Esophagus squamous epithelium (tissue), 4 donors: ENCODE results near the gene TAP1.

Experiments
- CTCF ChIP-seq, 6 experiments: fragments of 450-650 bp in 4 of 6; fragments of 200-600 bp in 2 of 6; sonication (generic) in 2 of 6; IDR thresholded peaks; one replicate each; pipeline ENCODE4 v1.5.1; 2016 to 2019; ENCODE audit warnings: antibody characterized with exemption in 6 of 6, mild to moderate bottlenecking in 4 of 6, moderate library complexity in 4 of 6
- POLR2A ChIP-seq, 4 donors: fragments of 450-650 bp; IDR thresholded peaks; one replicate each; pipeline ENCODE4 v1.6.1; 2017; ENCODE audit warnings: antibody characterized with exemption in 4 of 4, mild to moderate bottlenecking in 4 of 4, moderate library complexity in 3 of 4

- TF ChIP-seq CTCF (IDR thresholded peaks at IDR 0.05) (peak in 5 of 6 experiments; percentile 14 to 50 (median 30)), POLR2A (IDR thresholded peaks at IDR 0.05) (no peak)
Observed at GRCh38 chr6:32825966-32826365, 27.5 kb downstream of the TAP1 start.
